Measurements from ENCODE around the gene PDS5B. TPM values are rescaled to one million over a fixed set of nuclear protein-coding genes. Genes with fewer than 3 reads are reported as not detected.

The PDS5B gene
- total RNA-seq, 1 experiment from 2014 or later: 15.5 TPM

DNA sequence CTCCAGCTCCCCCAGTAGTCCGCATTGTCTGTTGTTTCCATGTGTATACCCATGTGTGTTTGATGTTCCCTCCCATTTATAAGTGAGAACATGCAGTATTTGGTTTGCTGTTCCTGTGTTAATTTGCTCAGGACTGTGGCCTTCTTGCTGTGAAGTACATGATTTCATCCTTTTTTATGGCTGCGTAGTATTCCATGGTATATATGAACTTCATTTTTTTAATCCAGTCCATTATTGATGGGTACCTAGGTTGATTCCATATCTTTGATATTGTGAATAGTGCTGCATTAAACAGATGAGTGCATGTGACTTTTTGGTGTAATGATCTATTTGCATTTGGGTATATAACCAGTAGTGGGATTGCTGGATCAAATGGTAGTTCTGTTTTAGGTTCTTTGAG lies 175.2 kb downstream of the PDS5B start:
- Histone ChIP-seq H3K4me1 (replicated peaks) (no peaks in the 10 kb centered on the region), H3K9me3 (replicated peaks) (no peaks in the 10 kb centered on the region), H3K4me3 (no peak overlapping the region), H3K36me3 (peaks cover 34% of the 10 kb centered on the region), H3K27ac (no peak overlapping the region), H3K27me3 (replicated peaks) (no peaks in the 10 kb centered on the region)
- no peak for DNase-seq (ENCODE audit: low read depth in 1 of 2, low spot score in 2 of 2)

DNA sequence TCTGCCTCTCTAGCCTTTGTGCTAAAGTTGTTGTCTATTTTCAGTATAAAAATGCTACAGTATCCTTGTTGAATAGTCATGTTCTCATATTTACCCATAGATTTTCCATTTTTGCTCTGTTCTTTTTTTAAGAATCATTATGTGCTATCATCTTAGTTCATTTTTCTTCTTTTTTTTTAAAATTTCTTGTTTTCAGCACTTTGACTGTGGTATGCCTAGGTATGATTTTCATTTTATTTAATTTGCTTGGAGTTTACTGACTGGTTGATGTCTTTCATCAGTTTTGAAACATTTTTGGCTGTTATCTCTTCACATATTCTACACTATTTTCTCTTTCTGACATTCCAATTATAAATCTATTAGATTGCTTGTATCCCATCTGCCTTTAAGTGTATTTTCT lies 192.9 kb downstream of the PDS5B start:
- no peak overlapping the region for H3K27ac ChIP-seq
- no peaks in the 10 kb centered on the region for H3K27me3 ChIP-seq (replicated peaks)
- no peak overlapping the region for H3K4me3 ChIP-seq
- no peaks in the 10 kb centered on the region for H3K36me3 ChIP-seq
- no peak for DNase-seq (ENCODE audit: low read depth in 1 of 2, low spot score in 2 of 2)
- H3K9me3 ChIP-seq (replicated peaks): no peaks in the 10 kb centered on the region
- no peaks in the 10 kb centered on the region; the same call in 1 of the 2 replicates for H3K4me1 ChIP-seq (replicated peaks)

DNA sequence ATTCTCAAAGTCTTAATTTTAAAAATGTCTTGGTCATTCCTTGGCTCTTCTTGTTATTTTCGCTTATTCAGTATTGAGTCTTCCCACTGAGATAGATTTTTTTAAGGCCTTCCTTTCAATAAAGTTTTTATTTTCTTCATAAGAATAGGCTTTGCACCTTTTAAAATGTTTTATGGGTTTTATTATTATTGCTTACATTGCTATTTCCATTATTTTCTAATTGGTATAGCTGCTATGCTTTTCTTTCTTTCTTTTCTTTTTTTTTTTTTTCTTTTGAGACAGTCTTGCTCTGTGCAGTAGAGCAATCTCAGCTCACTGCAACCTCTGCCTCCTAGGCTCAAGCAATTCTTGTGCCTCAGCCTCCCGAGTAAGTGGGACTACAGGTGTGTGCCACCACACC lies 195.7 kb downstream of the PDS5B start:
- Histone ChIP-seq H3K36me3 (no peaks in the 10 kb centered on the region), H3K27me3 (replicated peaks) (no peaks in the 10 kb centered on the region), H3K9me3 (replicated peaks) (no peaks in the 10 kb centered on the region), H3K27ac (no peak overlapping the region), H3K4me3 (no peak overlapping the region), H3K4me1 (replicated peaks) (no peaks in the 10 kb centered on the region; the same call in 1 of the 2 replicates)
- no peak for DNase-seq (ENCODE audit: low read depth in 1 of 2, low spot score in 2 of 2)

DNA sequence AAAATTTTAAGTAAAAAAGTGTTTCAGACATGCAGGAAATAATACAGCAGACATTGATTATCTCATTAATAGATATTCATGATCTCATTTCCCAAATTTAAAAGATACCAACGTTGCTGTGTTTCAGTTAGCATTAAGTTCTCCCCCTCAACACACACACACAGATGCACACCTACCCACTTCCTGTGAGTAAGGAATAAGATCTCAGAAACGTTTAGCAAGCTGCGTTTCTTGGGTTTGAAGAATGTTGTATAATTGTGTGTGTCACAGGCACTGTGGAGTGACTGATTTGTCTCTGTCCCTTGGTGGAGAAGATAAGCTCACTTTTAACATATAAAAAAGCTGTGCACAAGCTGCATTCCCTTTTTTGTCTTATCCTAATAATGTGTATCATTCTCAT lies 196.8 kb downstream of the PDS5B start:
- H3K27me3 ChIP-seq (replicated peaks): no peaks in the 10 kb centered on the region
- H3K36me3 ChIP-seq: no peaks in the 10 kb centered on the region
- DNase-seq (ENCODE audit: low read depth in 1 of 2, low spot score in 2 of 2): no peak
- H3K4me1 ChIP-seq (replicated peaks): no peaks in the 10 kb centered on the region; the same call in 1 of the 2 replicates
- no peaks in the 10 kb centered on the region for H3K9me3 ChIP-seq (replicated peaks)
- no peak overlapping the region for H3K27ac ChIP-seq
- no peak overlapping the region for H3K4me3 ChIP-seq

DNA sequence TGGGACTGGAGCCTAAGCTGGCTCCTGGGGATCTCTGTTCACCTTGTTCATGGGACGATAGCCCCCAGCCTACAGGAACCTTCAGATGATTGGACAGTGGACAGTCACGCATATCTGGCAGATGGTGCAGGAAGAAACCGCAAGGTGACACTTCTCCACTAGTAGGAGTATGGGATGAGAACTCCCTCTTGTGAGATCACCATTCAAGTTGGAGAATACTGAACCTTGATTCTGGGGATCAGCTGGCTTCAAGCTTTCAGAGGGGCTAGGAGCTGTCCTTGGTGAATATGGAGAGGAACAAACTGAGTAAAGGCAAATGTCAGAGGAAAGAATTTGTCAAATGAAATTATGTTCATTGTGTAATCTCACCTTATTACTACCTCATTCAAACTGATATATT lies 204.5 kb downstream of the PDS5B start:
- peaks cover 15% of the 10 kb centered on the region for H3K4me1 ChIP-seq (replicated peaks)
- H3K27me3 ChIP-seq (replicated peaks): no peaks in the 10 kb centered on the region
- H3K27ac ChIP-seq: no peak overlapping the region
- H3K36me3 ChIP-seq: no peaks in the 10 kb centered on the region
- no peaks in the 10 kb centered on the region for H3K9me3 ChIP-seq (replicated peaks)
- no peak for DNase-seq (ENCODE audit: low read depth in 1 of 2, low spot score in 2 of 2)
- no peak overlapping the region for H3K4me3 ChIP-seq

DNA sequence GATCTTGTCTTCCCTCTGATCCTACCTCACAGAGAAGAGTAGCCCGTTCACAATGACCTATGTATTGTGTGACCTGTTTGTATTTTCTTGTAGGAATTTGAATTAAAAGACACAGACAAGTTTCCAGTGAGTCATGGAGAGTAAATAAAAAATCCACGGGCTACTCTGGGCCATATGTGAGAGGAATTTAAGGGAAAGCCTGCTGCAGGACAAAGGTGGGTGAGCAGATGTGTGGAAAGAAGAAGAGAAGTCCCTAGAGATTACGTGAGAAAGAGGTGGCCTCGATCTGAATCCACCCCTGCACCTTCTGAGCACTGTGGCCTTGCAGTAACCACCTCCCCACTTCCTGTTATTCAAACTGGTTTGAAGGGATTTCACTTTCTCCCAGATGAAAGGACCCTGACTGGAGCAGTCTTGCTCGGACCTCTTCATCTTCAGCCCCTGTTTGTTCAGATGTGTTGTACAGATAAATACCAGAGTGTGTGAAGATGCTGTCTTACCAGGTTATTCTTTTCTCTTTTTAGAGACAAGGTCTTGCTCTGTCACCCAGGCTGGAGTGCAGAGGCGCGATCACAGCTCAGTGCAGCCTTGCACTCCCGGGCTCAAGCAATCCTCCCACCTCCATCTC lies 205.4 kb downstream of the PDS5B start:
- Histone ChIP-seq H3K9me3 (replicated peaks) (no peaks in the 10 kb centered on the region), H3K36me3 (no peaks in the 10 kb centered on the region), H3K27me3 (replicated peaks) (no peaks in the 10 kb centered on the region), H3K27ac (no peak overlapping the region), H3K4me1 (replicated peaks) (peaks cover 15% of the 10 kb centered on the region), H3K4me3 (no peak overlapping the region)
- peak in 1 of 2 experiments; percentile 44 for DNase-seq (ENCODE audit: low read depth in 1 of 2, low spot score in 2 of 2)

DNA sequence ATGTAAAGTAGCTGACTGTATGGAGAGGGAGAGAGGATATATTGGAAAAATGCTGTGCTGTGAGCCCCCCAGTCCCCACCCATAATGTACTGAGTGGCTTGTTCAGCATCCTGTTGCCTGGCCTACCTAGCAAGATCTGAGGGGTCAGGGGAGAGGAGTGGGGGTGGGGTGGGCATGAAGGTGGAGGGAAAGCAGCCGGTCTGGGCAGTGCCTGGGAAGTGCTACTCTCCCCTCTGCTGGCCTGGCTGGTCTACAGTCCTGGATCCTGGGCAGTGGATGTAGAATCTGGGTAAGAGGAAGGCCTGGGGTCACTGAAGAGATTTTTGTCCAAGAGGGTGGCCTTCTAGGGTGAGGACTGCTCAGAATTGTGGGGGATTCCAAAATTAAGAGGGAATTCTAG lies 210.5 kb downstream of the PDS5B start:
- Histone ChIP-seq H3K4me1 (replicated peaks) (peaks cover 4% of the 10 kb centered on the region), H3K27ac (no peak overlapping the region), H3K27me3 (replicated peaks) (no peaks in the 10 kb centered on the region), H3K9me3 (replicated peaks) (no peaks in the 10 kb centered on the region), H3K4me3 (no peak overlapping the region), H3K36me3 (no peaks in the 10 kb centered on the region)
- DNase-seq (ENCODE audit: low read depth in 1 of 2, low spot score in 2 of 2): no peak

DNA sequence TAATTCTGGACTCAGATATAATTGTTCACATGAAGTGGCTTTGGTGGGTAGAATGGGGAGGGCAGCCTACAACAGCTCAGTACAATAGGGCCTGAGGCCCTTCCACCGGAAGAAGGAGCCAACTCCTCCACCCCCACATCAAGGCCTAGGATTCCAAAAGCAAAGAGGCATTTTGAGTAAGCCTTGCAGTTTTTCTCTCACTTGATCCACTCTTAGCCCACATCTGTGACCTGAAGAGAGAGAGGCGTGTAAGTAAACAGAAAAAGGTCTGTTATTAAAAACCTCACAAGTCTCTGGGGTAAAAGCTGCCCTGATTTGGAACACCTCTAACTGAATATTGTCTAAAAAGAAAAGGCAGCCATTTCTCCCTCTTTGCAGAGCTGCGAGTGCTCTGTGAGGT lies 215.9 kb downstream of the PDS5B start:
- Histone ChIP-seq H3K4me3 (no peak overlapping the region), H3K9me3 (replicated peaks) (no peaks in the 10 kb centered on the region), H3K27ac (no peak overlapping the region), H3K4me1 (replicated peaks) (peaks cover 12% of the 10 kb centered on the region), H3K36me3 (no peaks in the 10 kb centered on the region), H3K27me3 (replicated peaks) (no peaks in the 10 kb centered on the region)
- no peak for DNase-seq (ENCODE audit: low read depth in 1 of 2, low spot score in 2 of 2)

DNA sequence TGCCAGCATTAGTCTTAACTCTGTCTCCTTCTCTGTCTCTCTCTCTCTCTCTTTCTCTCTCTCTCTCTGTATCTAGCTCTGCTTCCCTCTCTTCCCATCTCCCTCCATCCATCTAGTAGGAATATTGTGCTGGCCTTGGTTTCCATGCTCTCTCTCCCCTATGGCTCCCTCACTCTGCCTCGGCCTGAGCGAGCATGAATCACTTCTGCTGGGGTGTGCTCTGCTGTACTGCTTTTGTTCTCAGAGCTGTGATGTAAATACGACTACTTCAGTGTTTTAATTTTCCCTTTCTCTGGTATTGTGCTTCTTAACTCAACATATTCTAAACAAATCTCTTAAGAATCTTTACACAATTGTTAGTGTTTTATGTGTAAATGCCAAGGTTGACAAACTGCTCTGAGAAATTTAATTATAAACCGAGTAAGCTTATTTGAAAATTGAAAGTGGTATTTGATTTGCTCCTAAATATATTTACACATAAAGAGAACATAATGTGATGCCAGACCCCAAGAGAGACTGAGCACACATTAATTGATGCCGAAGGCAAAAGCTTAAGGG lies 218.5 kb downstream of the PDS5B start:
- Histone ChIP-seq H3K9me3 (replicated peaks) (no peaks in the 10 kb centered on the region), H3K27me3 (replicated peaks) (no peaks in the 10 kb centered on the region), H3K4me1 (replicated peaks) (peaks cover 12% of the 10 kb centered on the region), H3K27ac (no peak overlapping the region), H3K36me3 (no peaks in the 10 kb centered on the region), H3K4me3 (no peak overlapping the region)
- peak in 1 of 2 experiments; percentile 42 for DNase-seq (ENCODE audit: low read depth in 1 of 2, low spot score in 2 of 2)

DNA sequence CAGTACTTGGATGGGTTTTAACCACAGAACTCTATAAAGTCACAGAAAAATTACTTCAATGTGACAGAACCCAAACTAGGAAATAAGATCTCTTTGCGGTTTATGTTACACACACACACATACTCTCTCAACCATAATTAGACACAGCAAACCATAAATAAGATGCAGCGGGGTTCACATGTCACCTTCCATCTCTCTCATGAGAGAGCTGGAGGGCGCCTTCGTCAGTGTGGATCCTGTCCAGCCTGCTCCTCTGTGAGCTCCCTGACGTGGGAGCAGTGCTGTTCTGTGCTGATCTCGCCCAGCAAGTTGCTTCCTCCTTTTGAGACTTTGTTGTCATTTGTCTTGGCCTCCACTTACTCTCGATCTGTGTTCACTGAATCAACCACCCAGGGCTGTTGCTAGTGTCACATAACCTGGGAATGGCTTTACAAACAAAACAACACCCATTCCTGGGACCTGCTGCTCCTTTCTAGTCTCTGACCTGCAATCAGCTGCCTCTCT lies 225.1 kb downstream of the PDS5B start:
- no peak overlapping the region for H3K27ac ChIP-seq
- DNase-seq (ENCODE audit: low read depth in 1 of 2, low spot score in 2 of 2): no peak

DNA sequence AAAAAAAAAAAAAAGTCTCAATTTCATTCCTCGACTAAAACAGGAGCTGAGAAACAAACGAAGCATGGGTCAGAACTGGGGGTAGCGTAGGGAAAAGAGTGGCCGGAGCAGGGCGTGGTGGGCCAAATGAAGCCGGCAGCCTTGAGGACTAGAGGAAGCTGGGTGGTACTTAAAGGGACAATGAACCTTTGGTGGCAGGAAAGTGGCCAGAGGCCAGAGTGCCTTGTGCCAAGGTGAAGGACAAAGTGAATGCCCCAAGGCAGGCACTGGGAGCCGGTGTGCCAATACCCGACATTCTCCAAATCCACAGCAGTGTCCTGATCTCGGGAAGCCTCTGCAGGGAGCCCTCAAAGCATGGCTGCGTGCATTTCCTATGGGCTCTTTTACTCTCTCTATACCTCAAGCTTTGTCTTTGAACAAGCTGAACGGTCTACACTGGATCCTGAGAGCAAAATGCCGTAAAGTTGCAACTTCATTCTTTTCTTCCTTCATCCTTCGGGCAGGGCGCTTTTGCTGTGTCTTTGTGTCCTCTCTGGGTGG lies 235.0 kb downstream of the PDS5B start:
- no peak for DNase-seq (ENCODE audit: low read depth in 1 of 2, low spot score in 2 of 2)
- Histone ChIP-seq H3K4me1 (replicated peaks) (peaks cover 17% of the 10 kb centered on the region), H3K9me3 (replicated peaks) (no peaks in the 10 kb centered on the region), H3K27me3 (replicated peaks) (no peaks in the 10 kb centered on the region), H3K4me3 (no peak overlapping the region), H3K27ac (no peak overlapping the region), H3K36me3 (no peaks in the 10 kb centered on the region)

More for the DNA sequence above, 225.1 kb downstream of the PDS5B start:
- no peaks in the 10 kb centered on the region for H3K27me3 ChIP-seq (replicated peaks)
- H3K36me3 ChIP-seq: no peaks in the 10 kb centered on the region
- no peaks in the 10 kb centered on the region for H3K4me1 ChIP-seq (replicated peaks)
- H3K4me3 ChIP-seq: no peak overlapping the region
- no peaks in the 10 kb centered on the region for H3K9me3 ChIP-seq (replicated peaks)

DNA sequence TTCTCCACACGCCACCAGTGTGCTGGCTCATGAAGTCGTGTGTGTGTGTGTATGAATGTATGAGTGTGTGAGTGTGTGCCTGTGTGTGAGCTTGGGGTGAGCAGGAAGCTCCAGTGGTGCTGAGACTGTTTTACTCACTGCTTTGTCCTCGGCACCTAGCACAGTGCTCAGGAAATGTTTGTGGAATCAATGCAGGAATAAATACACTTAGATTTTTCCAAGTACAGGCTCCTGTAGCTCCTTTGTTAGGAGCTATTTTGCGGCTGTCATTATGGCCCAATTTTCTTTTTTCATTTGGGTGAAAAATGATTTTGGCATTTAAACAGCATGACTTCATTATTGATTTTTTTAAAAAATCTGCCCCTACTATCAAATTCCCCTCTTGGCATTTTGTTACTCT lies 236.5 kb downstream of the PDS5B start:
- Histone ChIP-seq H3K27me3 (replicated peaks) (no peaks in the 10 kb centered on the region), H3K4me1 (replicated peaks) (peaks cover 17% of the 10 kb centered on the region), H3K27ac (no peak overlapping the region), H3K36me3 (no peaks in the 10 kb centered on the region), H3K4me3 (no peak overlapping the region), H3K9me3 (replicated peaks) (no peaks in the 10 kb centered on the region)
- DNase-seq (ENCODE audit: low read depth in 1 of 2, low spot score in 2 of 2): no peak

DNA sequence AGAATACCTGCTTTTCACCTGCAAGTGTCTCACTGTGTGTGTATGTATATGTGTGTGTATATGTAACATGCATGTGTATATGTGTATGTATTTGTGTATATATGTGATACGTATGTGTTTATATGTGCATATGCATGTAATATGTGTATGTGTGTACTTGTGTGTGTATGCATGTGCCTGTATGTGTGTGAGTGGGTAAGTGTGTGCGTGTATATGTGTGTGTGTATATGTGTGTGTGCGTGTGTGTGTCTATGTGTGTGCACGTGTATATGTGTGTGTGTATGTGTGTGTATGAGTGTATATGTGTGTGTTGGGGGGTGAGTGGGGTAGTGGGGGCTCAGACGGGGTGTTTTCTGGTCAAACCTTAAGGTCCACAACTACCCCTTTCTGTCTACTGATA lies 237.3 kb downstream of the PDS5B start:
- H3K4me1 ChIP-seq (replicated peaks): peaks cover 17% of the 10 kb centered on the region
- H3K27ac ChIP-seq: peak overlapping the region; percentile 90; the same call in 1 of the 2 replicates
- no peak for DNase-seq (ENCODE audit: low read depth in 1 of 2, low spot score in 2 of 2)
- no peaks in the 10 kb centered on the region for H3K9me3 ChIP-seq (replicated peaks)
- H3K4me3 ChIP-seq: no peak overlapping the region
- H3K36me3 ChIP-seq: no peaks in the 10 kb centered on the region
- no peaks in the 10 kb centered on the region for H3K27me3 ChIP-seq (replicated peaks)

DNA sequence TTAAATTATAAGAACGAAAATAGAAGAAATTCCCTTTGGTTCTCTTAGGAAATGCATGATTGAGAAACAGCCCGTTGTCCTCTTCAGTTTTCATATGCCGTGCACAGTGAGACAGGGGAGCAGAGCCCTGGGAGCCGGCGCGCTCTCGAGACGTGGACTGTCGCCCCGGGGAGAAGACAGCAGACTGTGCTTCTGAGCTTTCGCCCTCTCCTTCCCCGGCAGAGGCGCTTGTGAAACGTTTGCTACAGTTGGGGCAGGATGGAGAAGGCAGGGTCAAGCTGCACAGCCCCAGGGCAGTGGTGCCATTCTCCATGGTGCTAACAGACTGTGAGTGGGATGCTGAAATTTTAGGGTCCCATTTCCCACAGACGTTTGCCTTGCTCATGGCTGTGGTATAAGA lies 237.8 kb downstream of the PDS5B start:
- no peak for DNase-seq (ENCODE audit: low read depth in 1 of 2, low spot score in 2 of 2)
- H3K4me3 ChIP-seq: no peak overlapping the region
- no peaks in the 10 kb centered on the region for H3K9me3 ChIP-seq (replicated peaks)
- H3K4me1 ChIP-seq (replicated peaks): peaks cover 18% of the 10 kb centered on the region
- peak overlapping the region; percentile 90 for H3K27ac ChIP-seq
- no peaks in the 10 kb centered on the region for H3K36me3 ChIP-seq
- H3K27me3 ChIP-seq (replicated peaks): no peaks in the 10 kb centered on the region
